ENCODE data around the gene FHIT.
"Not testable (repeated sequence)": the region's sequence is repeated elsewhere in the genome, so short reads cannot be mapped to it uniquely, and the experiment has no call there.

Gene FHIT

DNA sequence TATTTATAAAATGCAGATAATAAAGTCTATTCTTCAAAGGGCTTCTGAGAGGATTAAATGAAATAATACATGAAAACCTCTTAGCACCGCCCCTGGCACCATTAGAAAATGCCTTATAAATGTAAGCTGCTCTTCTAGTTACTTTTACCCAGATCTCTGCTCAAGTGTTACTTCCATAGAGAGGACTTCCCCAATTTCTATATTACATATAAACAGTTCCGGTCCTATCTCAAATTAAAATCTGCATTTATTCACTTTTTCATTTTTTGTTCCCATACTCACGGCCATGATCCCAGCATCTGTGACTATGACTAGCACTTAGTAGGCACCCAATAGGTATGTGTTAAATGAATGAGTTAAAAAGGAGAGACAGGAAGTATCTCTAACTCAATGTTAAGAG is 1310.5 kb downstream of the FHIT start:
- DNase-seq, result no peak

DNA sequence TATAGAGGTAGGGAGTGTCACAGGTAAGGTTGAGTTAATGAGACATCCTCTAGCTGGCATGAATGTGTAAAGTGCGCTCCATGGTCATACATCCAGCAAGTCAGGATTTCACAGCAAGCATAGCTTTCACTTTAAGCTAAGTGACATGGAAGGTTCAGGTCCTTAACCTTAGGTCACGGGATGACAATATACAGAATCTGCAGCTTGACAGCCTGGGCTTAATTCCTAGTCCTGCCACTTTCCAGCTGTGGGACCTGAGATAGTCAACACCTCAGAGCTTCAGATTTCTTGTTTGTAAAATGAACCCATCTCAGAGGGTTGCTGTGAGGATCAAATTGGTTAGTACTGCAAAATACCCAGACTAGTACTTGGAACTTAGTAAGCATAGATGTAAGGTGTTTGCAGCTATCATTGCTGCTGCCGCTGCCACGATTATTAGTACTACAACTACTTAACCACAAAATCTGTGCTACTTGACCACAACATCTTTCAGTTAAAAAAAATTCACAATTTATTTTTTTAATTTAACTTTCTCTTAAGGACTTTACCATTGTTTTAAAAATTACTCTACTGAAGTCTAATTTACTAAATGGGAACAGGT is 1311.3 kb downstream of the FHIT start:
- no peak for DNase-seq

DNA sequence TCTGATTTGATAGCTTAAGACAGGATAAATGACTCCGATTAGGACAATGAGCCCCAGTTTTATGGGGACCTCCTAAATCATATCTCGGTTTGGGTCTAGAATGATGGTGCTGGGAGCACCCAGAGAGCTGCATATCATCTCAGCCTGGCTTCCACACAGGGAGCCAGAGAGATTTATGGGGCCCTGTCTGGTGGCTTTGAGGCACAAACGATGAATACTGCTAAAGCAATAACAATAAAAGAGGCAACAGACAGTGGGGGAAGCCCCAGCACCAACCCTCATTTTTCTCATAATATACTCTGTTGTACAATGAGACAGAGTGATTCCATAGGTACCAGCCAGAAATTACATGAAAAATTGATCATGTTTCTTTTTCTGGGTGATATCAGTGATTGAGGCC is 1312.4 kb downstream of the FHIT start:
- DNase-seq, result no peak

DNA sequence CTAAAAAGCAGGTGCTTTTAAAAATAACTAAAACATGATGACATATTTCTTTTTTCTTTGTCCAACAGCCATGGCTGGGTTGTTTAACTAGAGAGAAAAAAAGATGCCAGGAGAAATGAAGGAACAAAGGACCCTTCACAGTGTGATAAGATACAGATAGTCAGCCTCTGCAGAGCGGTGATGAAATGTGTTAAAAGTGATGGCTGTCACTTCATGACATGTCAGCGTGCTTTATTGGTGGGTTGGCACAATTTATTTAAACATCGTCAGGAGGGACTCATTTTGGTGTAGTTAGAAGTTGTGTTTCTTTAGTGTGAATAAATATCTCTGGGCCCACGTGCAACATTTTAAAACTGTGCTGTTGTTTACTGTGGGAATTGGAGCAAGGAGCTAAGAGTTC is 1314.1 kb downstream of the FHIT start:
- no peak for DNase-seq

DNA sequence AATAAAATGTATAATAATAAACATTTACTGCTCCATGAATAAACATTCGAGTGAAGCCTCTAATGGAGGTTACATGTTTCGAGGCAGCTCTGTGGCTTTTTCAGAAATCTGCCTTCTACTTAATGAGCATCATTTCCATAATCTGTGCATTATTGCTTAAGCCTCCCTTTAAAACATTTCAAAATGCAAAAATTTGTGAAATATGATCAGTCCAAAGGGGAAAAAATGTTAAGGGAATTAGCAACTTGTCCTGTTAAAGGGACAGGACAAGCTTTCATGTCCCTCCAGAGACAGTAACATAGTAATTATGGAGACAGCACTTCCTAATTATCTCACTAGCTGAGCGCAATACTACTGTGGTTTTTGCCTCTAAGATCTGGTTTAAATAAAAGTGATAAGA is 1314.8 kb downstream of the FHIT start:
- DNase-seq, result no peak

DNA sequence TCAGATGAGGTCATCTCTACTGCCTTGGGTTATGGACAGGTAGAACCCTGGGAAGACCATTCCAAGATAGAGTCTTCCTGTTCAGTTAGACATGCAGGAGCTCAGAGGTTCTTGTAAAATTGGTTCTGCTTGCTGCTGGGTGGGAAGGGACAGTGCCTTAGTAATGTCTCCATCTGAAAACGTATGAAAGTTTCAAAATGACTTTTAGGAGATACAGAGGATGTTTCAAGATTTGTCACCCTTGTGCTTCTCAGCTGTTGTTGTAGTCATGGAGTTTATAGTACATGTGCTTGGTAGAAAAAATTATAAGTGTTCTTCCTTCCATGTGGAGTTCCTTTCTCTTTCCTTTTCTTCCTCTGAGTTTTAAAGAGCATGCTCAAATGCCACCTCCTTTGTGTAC is 1316.2 kb downstream of the FHIT start:
- no peak for DNase-seq

DNA sequence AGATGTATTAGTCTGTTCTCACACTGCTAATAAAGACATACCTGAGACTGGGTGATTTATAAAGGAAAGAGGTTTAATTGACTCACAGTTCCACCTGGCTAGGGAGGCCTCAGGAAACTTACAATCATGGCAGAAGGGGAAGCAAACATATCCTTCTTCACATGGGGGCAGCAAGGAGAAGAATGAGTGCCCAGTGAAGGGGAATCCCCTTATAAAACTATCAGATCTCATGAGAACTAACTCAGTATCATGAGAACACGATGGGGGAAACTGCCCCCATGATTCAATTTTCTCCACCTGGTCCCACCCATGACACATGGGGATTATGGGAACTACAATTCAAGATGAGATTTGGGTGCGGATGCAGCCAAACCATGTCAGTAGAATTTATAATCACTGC is 1316.7 kb downstream of the FHIT start:
- DNase-seq, result not testable (repeated sequence)

DNA sequence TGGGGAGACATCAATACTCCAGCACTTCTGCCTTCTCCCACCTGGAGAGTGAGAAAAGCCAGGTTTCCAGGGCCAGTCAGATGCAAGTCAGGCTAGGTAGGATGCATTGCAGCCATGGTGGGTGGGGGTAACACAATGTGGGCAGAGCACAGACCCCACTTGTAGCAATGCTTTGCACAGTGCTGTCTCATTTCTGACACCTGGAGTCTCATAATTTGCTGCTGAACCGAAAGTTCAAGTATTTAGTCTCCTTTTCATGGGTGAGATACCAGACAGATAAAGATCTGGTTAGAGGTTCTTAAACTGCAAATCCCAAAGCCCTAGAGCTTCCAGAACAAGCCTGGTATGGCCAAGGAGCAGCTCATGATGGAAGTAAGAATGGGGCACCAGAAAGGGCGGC is 1321.1 kb downstream of the FHIT start:
- no peak for DNase-seq

DNA sequence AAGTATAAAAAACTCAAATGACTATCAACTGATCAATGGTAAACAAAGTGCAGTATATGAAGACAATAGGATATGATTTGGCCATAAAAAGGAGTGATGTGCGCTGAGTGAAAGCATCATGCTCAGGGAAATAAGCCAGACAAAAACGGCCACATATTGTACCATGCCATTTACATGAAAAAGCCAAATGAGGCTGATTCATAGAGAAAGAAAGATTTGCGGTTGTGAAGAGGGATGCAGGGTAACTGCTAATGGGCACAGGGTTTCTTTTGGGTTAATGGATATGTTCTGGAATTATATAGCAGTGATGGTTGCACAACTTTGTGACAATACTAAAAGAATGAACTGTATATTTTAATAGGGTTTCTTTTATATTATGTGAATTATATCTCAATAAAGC is 1324.2 kb downstream of the FHIT start:
- no peak for DNase-seq

DNA sequence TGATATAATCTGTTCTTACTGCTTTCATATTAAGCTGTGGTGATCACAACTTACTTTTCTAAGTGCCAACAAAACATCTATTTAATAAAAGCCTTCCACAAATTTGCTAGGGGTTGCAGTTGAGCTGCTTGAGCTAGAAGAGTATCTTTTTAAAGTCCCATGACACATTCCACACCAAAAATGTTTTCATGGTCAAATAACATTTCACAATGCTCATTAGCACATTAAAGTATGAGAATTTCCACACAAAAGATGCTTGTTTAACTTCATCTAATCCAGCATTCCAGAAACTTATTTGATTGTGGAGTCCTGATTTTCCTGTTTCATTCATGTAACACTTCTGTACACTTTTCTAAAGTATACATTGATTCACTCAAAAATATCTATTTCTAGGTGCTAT is 1325.3 kb downstream of the FHIT start:
- no peak for DNase-seq

DNA sequence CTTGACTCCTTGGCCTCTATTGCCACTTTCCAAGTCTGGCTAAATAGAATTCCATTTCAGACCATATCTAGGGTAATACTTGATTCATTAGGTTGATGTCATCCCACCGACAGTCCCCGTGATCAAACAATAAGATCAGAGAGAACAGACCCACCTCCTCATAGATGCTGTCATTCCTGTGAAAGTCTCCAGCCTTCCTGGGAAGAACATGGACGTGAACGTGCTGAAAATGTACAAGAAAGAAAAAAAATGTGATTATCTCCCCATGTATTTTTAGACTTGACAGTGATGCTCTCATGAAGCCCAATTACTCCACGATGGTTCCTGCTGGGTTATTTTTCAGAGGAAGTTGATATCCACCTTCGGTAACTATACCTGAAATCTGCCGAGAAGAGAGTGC is 1329.1 kb downstream of the FHIT start:
- no peak for DNase-seq

DNA sequence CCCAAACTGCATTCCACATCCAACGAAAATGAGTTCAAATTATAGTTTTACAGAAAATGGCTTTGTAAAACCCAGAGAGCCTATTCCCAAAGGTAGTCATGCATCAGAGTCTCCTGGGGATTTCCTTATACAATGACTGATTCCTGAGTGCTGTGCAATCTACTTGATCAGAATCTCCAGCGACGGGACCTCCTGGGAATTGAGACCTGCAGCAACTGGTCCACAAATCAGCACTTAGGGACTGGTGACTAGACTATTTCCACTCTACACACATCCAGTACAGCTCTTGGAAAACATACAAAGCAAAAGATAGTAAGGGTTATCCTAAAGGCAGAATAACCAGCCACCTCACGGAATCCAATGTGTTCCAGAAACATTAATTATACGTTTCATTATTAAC is 1330.4 kb downstream of the FHIT start:
- DNase-seq, result no peak

DNA sequence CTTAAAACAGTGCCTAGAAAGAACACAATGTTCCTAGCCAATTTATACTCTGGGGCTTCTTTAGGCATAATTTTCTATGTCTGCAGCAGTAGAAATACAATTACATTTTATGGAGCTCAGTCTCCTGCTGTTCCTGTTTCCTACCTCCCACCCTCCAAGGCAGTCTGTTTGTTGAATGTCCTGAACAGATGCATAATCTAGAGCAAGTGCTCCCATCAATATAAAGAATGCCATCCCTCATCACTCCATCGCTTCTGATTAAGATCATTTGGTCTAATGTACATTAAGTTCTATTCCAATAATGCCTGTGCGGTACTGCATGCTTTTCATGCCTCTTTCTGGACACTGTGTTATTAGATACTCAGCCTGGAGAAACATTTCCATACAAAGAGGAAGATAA is 1331.7 kb downstream of the FHIT start:
- no peak for DNase-seq

DNA sequence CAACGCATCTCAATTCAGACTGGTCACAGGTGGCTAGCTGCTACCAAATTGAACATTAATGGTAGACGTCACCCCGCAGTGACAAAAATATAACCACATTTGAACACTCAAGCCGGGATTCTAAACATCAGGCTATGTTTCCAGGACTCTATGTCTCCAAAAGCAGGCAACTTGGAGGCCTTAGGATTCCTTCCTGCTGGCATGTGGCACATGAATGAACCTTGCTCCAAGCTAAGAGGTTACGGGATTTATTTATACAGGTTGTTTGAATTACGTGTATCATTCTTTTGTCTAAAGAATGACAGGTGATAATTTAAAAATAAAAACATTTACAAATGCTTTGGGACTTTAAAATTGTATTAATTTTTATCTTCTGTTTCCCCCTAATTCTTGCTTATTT is 1337.0 kb downstream of the FHIT start:
- no peak for DNase-seq

DNA sequence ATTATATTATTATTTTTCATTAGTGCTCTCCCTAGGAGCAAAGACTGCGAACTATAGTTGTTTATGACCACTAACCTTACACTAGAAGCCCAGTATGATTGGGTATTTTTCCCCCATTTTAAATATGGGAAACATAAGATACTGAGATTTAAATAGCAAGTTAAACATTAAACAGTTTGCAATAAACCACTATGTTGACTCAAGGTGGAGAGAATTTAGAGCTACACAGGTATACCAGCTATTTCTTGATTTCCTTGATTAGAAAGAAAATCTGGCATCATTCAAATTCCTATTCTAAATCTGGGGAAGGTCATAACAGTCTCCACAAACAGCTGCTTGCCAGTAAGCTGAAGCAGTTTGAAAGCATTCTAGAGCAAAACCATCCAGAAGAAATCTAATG is 1337.6 kb downstream of the FHIT start:
- no peak for DNase-seq

DNA sequence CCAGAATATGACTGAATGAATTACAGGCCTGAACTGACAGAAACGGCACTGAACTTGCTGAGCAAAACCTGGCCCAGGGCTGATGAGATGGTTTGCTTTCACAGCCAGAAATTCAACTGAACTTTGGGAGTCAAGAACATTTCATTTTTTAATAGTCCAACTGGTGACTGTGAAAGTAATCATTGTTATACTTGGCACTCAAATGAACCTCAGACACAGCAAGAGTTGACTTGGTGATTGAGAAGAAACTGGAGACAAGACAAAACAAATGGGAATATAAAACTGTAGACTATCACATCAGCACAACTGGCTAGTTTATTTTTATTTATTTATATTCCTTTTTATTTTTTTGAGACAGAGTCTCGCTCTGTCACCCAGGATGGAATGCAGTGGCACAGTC is 1342.6 kb downstream of the FHIT start:
- DNase-seq, result no peak

DNA sequence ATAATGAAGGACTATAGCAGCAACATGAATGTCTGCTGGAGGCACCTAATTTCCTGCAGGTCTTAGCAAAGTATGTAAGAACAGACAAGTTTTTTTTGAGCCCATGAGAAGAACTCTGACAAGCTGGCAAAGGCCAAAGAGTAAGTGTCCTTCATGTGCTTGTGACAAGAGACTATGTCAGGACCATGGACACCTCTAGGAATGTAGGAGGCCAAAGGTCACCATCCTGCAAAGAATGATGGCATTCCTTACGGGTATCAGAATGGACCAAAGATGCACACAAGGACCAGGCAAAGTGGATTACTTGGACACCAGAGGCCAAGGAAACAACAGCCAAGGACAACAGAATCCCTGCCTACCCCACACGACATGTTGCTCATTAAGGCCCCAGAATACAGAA is 1343.0 kb downstream of the FHIT start:
- no peak for DNase-seq

DNA sequence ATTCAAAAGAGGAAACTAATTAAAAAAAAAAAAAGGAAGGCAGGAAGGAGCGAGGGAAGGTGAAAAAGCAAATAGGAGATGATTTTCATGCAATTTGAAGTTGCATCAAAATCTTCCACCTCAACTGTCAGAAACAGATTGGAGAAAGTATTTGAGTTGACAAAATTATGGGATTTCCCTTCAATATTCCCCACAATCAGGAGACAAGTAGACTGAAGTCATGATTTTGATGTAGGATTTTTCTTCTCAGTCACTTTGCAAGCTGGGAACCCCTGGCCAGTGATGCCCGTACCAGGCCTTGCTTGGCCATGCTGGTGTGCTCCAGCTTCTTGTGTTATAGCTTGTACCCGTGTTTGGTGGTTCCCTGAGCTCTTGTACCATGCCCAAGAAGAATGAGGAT is 1347.0 kb downstream of the FHIT start:
- DNase-seq, result no peak

DNA sequence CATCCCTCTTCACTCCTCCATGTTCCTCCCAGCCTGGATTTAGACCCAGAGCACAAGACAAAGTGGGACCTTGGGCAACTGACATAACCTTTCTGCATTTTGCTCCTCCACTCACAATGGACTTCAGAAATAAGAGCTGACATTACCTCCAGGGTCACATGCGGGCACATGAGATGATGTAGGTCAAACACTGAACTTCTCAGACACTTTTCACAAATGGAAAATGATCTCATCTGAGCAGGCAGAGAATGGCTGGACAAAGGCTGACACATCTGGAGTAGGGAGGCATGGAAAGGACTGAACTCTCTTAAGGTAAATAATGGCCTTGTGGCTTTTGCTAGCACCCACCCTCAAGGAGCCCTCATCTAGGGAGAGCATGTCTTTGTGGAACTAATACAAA is 1352.2 kb downstream of the FHIT start:
- no peak for DNase-seq

DNA sequence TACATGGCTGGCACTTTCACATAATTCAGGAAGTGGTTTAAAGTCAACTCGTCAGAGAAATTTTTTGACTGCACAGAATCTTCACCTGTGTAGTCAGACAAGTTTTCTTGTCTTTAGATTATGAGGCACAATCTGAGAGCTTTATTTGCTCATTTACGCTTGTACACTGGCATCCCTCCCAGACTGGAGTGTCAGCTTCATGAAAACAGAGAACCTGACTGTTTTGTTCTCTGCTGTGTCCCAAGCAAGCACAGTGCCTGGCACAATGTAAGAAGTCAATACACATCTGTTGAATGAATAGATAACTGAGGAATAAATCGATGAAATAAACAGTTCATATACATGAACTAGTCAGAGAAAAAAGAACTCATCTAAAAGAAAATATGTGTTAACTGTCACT is 1355.3 kb downstream of the FHIT start:
- no peak for DNase-seq

DNA sequence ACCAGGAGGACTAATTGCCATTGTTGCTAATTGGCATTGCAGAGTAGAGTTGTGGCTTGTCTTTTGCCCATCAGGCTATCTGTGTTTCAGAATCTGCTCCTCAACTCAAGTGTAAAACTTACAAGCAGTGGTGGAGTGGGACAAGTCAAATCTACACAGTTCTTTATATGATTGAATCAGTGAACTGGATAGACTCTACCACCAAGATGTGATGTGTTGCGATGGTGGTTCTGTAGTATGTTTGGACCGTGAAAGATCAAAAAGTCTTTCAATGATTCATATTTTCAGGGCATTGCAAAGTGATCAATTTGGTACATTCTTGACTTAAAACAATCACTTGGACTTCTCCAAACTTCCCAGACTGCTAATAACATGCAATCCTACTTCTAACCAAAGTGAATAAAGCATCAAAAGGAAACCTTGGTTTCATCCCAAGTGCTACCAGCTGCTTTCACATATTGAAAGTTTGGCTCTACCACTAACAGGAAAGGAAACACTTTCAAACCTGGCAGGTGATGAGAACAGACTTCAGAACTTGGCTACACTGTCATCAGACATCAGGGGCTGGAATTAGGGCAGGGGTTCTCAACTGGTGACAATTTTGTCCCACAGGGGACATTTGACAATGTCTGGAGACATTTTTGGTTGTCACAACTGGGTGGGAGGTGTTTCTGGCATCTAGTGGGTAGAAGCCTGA is 1356.7 kb downstream of the FHIT start:
- no peak for DNase-seq

DNA sequence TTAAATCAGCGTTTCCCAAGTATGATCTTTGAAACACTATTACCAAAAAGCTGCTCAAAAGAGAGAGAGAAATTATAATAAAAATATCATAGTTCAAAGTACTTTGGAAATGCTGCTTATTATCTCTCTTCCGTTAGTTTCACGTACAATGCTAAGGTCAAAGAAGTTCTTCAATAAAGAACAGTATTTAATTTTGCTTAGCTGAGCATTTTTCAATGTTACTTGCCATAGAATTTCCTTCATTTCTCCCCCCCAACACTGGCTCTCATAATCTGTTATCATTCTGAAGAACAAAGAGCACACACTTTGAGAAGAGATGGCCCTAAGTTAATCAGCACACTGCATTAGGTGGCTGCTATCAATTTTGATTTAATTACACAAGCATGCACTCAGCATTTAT is 1360.6 kb downstream of the FHIT start:
- DNase-seq, result no peak

DNA sequence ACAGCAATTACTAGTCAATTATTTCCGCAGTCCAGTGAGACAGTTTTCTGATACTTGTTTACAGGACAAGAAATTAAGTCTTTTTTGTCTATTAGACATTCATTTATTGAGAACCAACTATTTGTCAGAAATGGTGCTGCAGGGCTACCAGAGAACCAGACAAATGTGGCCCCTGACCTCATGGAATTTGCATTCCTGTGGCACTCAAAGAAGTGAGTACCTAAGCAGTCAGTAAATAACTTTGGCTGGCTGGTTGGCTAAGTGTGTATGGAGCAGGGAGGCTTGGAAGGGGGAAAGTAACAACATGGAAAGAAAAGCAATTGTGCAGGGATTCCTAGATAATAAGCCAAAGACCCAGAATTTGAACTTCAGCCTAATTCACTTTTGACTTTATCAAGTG is 1364.5 kb downstream of the FHIT start:
- no peak for DNase-seq

DNA sequence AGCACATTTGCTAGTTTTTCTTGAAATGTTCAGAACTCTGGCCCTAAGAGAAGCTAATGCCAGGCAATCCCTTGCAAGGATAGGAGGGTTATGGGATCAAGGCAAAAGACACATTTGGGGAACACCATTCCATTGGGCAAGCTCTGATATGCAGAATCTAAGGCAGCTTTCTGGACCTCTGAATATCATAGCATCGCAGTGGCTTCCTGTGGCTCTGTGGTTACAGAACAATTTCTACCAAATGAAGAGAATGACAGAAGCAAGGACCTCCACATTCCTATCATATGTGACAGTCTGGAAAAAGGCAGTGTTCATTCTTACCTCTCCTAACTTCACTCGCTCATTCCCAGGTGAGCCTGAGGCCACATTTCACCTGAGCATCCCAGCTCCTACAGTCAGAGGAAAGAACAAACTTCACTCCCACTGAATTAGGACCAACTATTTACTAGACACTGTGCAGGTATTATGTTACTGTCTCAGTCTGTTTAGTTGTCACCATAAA is 1365.3 kb downstream of the FHIT start:
- no peak for DNase-seq

DNA sequence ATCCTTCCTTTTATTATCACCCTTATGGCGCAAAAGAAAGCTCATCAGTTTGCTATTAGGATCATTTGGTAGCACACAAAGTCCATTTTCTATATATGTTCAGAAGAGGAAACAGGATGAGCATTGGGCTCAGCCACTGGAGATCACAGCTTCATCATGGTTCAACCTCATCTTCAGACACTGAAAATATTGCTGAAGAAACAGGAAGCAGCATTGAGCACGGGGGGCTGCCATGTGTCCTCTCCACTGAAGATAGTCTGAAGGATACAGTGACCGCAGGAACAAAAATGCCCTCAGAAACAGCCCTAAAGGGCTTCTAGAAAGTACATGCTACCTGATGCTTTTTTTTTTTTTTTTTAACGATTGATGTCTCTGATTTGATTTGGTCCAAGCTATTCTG is 1366.2 kb downstream of the FHIT start:
- no peak for DNase-seq

Measured in fibroblast of skin of right quadriceps (primary cell).